ENCODE measurements around the gene RHOB. TPM values are rescaled to one million over a fixed set of nuclear protein-coding genes. Genes with fewer than 3 reads are reported as not detected.

Gene RHOB
- total RNA-seq, 1 donor from 2014 or later, result 193 TPM

- H3K4me3 ChIP-seq, result no peak overlapping the region
- no peak for TF ChIP-seq CTCF (IDR thresholded peaks at IDR 0.05; ENCODE audit: borderline replicate concordance)
Observed at GRCh38 chr2:20482725-20483124, 35.9 kb downstream of the RHOB start.

GRCh38 chr2:20483194-20483895 lies 36.5 kb downstream of the RHOB start:
- intact Hi-C loops (cut with micrococcal nuclease), result no loop called here

More at GRCh38 chr2:20482725-20483124, 35.9 kb downstream of the RHOB start:
- peak overlapping the region; percentile 72 for H3K27ac ChIP-seq (replicated peaks)
- H3K27me3 ChIP-seq (ENCODE audit: low read depth), result no peaks in the 10 kb centered on the region
- peaks cover 7% of the 10 kb centered on the region for H3K4me1 ChIP-seq
- intact Hi-C loops (cut with micrococcal nuclease), result no loop called here
- H3K9me3 ChIP-seq (replicated peaks), result no peaks in the 10 kb centered on the region
- DNase-seq, result no peak
- no peaks in the 10 kb centered on the region for H3K36me3 ChIP-seq

GRCh38 chr2:20484034-20484617 lies 37.3 kb downstream of the RHOB start:
- intact Hi-C loops (cut with micrococcal nuclease), result no loop called here
- DNase-seq, result no peak
- Histone ChIP-seq H3K27me3 (ENCODE audit: low read depth) (no peaks in the 10 kb centered on the region), H3K36me3 (no peaks in the 10 kb centered on the region), H3K9me3 (replicated peaks) (no peaks in the 10 kb centered on the region), H3K4me3 (no peak overlapping the region), H3K4me1 (peaks cover 20% of the 10 kb centered on the region), H3K27ac (replicated peaks) (peak overlapping the region; percentile 72)
- no peak for TF ChIP-seq CTCF (IDR thresholded peaks at IDR 0.05; ENCODE audit: borderline replicate concordance)

More at GRCh38 chr2:20483194-20483895, 36.5 kb downstream of the RHOB start:
- H3K4me3 ChIP-seq, result no peak overlapping the region
- no peak for TF ChIP-seq CTCF (IDR thresholded peaks at IDR 0.05; ENCODE audit: borderline replicate concordance)
- H3K9me3 ChIP-seq (replicated peaks), result no peaks in the 10 kb centered on the region
- no peaks in the 10 kb centered on the region for H3K27me3 ChIP-seq (ENCODE audit: low read depth)
- DNase-seq, result no peak
- no peaks in the 10 kb centered on the region for H3K36me3 ChIP-seq
- peaks cover 13% of the 10 kb centered on the region for H3K4me1 ChIP-seq
- H3K27ac ChIP-seq (replicated peaks), result peak overlapping the region; percentile 72

GRCh38 chr2:20484810-20485611 lies 38.1 kb downstream of the RHOB start:
- no peak overlapping the region for H3K4me3 ChIP-seq
- peaks cover 20% of the 10 kb centered on the region for H3K4me1 ChIP-seq
- peak overlapping the region; percentile 12 for H3K27ac ChIP-seq (replicated peaks)
- H3K36me3 ChIP-seq, result no peaks in the 10 kb centered on the region
- intact Hi-C loops (cut with micrococcal nuclease), result no loop called here
- no peaks in the 10 kb centered on the region for H3K27me3 ChIP-seq (ENCODE audit: low read depth)
- no peak for DNase-seq
- TF ChIP-seq CTCF (IDR thresholded peaks at IDR 0.05; ENCODE audit: borderline replicate concordance), result no peak
- H3K9me3 ChIP-seq (replicated peaks), result no peaks in the 10 kb centered on the region

GRCh38 chr2:20485612-20486388 lies 38.9 kb downstream of the RHOB start:
- no peak overlapping the region for H3K4me3 ChIP-seq
- TF ChIP-seq CTCF (IDR thresholded peaks at IDR 0.05; ENCODE audit: borderline replicate concordance), result no peak
- no peaks in the 10 kb centered on the region for H3K9me3 ChIP-seq (replicated peaks)
- intact Hi-C loops (cut with micrococcal nuclease), result no loop called here
- no peak for DNase-seq
- H3K27ac ChIP-seq (replicated peaks), result peak overlapping the region; percentile 12
- H3K27me3 ChIP-seq (ENCODE audit: low read depth), result no peaks in the 10 kb centered on the region
- H3K4me1 ChIP-seq, result peaks cover 20% of the 10 kb centered on the region
- no peaks in the 10 kb centered on the region for H3K36me3 ChIP-seq
